Right ventricle myocardium inferior (tissue), 1 donor: ENCODE data around the gene STAT6. TPM values are rescaled to one million over a fixed set of nuclear protein-coding genes. Genes with fewer than 3 reads are reported as not detected.
"Not testable (repeated sequence)": the region's sequence is repeated elsewhere in the genome, so short reads cannot be mapped to it uniquely, and the experiment has no call there.

Experiments used
- ATAC-seq: fragments of 200-7000 bp; cut with Tn5 transposase; one replicate; pipeline ENCODE4 v1.9.1; 2020; ENCODE audit warnings: mild to moderate bottlenecking, moderate library complexity
- DNase-seq: peaks from one replicate; pipeline ENCODE4 v3.0.0; 2021; ENCODE audit errors: missing footprints
- intact Hi-C: fragments of 100-400 bp; cut with DNase I; formaldehyde crosslinking; loops from one replicate; pipeline ENCODE4 v1.11.0; 2022
- total RNA-seq: library from RNA; stranded (reverse); fragmentation: NEBNext Ultra II Directional; extraction: Animal tissue kit (Norgen Biotek cat#: 25700); gene quantifications from one replicate; pipeline ENCODE4 v1.2.1, GENCODE V29; 2021
- donor health status: DM: no; HTN: yes; CAD: no; lungs with severe emphysema.

Gene STAT6
- total RNA-seq, 1 donor from 2014 or later, result 58.3 TPM

DNA sequence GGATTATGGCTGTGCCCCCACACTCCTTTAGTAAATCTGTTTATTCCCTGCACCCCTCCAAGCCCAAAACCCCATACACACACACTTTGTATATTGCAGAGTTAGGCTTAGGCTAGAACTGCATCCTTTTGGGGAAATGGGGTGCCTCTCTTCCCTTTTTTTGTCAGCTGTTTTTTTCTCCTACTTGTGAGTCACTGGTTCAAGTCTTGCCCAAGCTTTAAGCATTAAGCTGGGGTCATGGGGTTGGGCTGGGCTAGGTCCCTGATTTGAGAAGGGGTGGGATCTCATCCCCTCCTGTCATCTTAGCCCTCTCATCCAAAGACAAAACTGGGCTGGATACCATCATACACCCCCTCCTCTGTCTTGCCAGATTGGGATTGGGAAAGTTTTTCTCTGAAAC, 18.7 kb upstream of the STAT6 start:
- intact Hi-C loops, result no loop called here
- ATAC-seq (no peak), DNase-seq (no peak)

DNA sequence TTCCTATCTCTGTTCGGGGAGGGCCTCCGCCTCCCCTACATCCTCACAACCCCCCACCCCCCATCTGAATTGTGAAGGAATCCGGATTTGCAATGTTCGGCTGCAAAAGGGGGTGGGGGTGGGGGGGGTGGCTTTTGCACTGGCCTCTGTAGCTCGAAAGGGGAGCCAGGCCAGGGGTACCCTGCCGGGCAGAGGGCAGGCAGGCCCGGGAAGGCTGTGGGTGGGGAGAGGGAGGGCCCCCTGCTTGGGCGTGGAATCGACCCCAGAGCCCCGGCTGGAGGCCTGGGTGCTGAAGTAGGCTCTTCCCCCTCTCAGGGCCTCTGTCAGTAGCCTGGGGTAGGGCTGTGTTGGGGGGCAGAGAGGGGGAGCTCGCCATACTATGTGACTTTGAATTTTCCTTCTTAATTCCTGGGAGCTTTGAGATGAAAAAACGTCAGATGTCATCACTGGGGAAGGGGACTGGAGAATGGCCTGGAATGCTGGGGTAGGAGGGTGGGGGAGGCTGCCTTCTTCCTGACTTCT, 18.2 kb upstream of the STAT6 start:
- no peak for ATAC-seq
- intact Hi-C loops, result no loop called here
- DNase-seq, result peak; percentile 45

DNA sequence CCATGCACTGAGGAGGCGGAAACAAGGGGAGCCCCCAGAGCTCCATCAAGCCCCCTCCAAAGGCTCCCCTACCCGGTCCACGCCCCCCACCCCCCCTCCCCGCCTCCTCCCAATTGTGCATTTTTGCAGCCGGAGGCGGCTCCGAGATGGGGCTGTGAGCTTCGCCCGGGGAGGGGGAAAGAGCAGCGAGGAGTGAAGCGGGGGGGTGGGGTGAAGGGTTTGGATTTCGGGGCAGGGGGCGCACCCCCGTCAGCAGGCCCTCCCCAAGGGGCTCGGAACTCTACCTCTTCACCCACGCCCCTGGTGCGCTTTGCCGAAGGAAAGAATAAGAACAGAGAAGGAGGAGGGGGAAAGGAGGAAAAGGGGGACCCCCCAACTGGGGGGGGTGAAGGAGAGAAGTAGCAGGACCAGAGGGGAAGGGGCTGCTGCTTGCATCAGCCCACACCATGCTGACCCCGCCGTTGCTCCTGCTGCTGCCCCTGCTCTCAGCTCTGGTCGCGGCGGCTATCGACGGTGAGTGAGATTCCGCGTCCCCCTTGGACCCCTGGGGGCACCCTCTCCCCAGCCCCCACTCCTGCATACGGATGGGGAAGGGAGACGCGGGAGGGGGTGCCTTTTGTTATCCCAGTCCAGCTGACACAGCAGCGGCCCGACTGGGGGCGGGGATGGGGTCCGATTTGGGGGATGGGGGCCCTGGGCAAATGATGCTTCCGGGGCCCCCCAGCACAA, 17.5 kb upstream of the STAT6 start:
- ATAC-seq (no peak), DNase-seq (peak; percentile 69)
- intact Hi-C loops, result no loop called here

DNA sequence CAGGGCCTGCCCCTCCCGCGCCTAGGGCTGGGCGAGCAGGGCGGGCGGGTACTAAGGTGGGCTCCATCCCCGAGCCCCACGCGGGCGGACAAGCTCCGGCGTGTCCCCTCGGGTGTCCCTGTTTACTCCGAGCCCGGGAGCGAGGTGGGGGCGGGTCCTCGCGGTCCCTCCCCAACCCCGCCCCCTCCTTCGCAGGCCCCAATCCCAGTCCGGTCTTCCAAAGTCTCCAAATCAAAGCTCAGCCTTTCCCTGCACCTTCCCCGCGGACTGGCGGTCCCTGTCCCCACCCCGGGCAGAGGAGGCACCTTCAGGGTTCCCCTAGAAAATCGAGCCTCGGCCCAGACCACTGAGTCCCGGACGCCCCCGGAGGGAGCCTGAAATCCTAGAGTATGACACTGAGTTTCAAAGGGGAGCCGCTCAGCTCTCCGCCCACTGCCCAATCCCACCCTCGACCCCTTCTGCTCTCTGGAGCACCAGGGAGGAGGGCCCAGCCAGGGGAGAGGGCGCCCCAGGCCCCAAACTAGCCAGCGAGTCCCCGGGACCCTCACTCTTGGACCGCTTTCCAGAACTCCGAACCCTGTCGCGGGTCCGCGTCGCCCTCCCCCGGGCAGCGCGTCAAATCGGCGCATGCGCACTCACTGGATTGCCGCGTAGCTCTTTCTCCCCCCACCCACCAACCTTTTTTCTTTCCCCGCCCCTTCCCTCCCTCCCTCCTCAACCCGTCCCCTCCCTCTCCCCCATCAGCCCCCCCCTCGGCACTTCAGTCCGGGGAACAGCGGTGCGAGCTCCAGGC, 16.8 kb upstream of the STAT6 start, which contains the start of gene LRP1:
TSS of gene LRP1 (plus strand) at position 758 of the 793 bp plus-strand sequence. CDS start 482 bp downstream, outside the sequence.
- peak; percentile 90 for DNase-seq
- intact Hi-C loops, result loop anchor here (2.0 kb wide), 1 partner anchor 21 kb away; no protein-coding TSS in a partner anchor
- ATAC-seq, result peak; percentile 87

DNA sequence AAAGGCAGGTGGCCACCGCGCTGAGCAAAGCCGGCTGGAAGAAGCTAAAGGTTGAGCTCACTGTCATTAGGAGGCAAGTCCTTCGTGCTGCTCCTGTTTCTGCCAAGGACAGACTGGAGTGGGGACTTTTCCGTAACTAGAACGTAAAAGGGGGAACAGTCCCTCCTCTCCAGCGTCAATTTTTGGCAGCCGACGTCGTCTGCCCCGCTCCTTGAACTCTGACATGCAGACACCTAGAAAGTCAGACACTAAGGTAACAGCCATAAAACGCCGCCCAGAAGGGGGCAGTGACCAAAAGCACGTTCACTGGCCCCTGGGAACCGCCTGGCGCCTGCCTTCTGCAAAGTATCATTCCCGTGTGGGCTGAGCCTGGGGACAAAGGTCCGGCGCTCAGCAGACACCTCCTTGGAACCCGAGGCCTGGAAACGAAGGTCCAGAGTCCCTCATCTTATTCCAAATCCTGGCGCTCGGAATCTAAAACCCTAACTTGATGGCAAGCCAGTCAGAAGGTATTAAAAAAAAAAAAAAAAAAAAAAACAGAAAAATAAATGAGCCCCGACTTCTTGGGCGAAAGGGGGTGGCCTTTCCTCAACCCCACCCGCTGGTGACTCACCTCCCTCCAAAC, 16.1 kb upstream of the STAT6 start:
- intact Hi-C loops, result loop anchor here (2.0 kb wide), 1 partner anchor 22 kb away; no protein-coding TSS in a partner anchor
- DNase-seq, result peak; percentile 89
- ATAC-seq, result peak; percentile 54

DNA sequence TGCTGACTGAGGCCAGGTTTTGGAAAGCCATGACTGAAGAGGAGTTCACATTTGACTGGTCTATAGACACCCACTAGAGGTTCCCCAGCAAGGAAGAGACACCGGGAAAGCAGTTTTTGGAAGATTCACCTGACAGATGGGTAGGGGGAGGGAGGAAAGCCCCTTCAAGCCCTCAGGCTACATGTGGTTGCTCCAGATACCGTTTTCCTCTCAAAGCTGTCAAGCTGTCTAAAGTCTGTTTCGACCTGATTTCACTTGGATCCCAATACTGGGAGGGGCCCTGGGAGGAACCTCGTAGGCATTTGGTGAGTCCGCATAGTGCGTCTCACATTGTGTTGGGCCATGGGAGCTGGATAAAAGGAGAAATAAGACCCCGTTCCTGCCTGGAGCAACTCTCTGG, 15.4 kb upstream of the STAT6 start:
- ATAC-seq, result no peak
- intact Hi-C loops, result loop anchor here (2.0 kb wide), 1 partner anchor 22 kb away; no protein-coding TSS in a partner anchor

DNA sequence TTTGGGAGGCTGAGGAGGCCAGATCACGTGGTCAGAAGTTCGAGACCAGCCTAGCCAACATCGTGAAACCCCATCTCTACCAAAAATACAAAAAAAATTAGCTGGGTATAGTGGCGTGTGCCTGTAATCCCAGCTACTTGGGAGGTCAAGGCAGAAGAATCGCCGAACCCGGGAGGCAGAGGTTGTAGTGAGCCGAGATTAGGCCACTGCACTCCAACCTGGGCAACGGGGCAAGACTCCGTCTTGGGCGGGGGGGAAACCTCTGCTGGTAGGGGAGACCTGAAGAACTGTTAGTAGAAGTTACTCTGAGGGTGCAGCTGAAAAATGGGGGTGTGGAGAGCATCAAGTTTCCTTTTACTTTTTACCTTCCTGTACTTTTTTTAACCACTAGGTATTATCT, 14.9 kb upstream of the STAT6 start:
- intact Hi-C loops, result loop anchor here (2.0 kb wide), 1 partner anchor 23 kb away; no protein-coding TSS in a partner anchor
- ATAC-seq (no peak), DNase-seq (no peak)

More for the DNA sequence above, 15.4 kb upstream of the STAT6 start:
- no peak for DNase-seq

DNA sequence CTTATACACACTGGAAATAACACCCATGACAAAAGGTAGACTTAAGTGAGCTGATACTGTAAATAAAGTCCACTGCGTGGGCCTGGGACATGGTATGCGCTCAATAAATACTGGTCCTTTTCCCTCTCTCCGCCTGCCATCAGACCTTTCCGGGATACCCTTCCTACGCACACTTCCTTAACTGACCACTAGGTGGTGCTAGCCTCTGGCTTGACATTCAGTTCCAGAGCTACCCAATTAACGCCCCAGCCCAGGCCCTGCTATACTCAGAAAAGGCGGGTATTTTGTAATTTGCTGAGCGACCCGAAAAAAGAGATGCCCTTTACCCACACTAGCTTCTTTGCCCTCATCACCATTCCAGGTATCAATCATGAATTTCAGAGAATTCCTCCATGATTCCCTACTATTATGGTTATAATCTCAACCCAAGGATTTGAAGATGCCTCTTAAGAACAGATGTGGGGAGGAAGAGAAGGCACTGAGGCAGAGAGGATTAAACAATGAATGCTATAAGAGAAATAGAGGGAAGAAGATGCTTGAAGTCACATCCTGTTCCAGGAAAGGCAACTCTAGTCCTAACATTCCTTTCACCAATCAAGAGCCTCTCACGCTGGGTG, 13.2 kb upstream of the STAT6 start:
- no peak for ATAC-seq
- peak; percentile 64 for DNase-seq
- intact Hi-C loops, result loop anchor here (1.0 kb wide), 2 partner anchors 52 to 59 kb away; no protein-coding TSS in a partner anchor

DNA sequence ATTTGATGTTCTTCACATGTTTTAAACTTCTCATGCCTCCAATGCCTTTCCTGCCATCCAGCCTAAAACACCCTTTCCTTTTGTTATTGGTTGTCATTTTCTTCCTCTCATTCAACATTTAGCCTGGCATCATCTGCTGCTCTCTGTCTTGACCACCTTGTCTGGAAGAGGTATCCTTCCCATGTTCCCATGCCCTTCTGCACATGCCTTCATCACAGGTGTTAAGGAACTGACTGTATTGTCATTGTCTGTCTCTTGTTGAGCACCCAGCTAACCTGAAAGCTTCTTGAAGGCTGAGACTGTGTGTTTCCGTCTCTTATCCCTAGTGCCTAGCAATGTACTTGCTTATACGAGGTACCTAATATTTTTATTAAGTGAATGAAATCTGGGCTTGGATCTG, 12.7 kb upstream of the STAT6 start:
- DNase-seq (no peak), ATAC-seq (no peak)
- intact Hi-C loops, result loop anchor here (1.0 kb wide), 2 partner anchors 52 to 59 kb away; no protein-coding TSS in a partner anchor

DNA sequence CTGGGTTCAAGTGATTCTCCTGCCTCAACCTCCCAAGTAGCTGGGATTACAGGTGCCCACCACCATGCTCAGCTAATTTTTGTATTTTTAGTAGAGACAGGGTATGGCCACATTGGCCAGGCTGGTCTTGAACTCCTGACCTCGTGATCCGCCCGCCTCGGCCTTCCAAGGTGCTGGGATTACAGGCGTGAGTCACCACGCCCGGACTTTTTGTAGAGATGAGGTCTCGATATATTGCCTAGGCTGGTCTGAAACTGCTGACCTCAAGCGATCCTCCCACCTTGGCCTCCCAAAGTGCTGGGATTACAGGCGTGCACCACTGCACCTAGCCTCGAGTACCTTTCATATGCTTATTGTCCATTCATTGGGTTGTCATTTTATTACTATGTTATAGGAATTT, 9.6 kb upstream of the STAT6 start:
- ATAC-seq, DNase-seq, intact Hi-C loops: not testable (repeated sequence)

DNA sequence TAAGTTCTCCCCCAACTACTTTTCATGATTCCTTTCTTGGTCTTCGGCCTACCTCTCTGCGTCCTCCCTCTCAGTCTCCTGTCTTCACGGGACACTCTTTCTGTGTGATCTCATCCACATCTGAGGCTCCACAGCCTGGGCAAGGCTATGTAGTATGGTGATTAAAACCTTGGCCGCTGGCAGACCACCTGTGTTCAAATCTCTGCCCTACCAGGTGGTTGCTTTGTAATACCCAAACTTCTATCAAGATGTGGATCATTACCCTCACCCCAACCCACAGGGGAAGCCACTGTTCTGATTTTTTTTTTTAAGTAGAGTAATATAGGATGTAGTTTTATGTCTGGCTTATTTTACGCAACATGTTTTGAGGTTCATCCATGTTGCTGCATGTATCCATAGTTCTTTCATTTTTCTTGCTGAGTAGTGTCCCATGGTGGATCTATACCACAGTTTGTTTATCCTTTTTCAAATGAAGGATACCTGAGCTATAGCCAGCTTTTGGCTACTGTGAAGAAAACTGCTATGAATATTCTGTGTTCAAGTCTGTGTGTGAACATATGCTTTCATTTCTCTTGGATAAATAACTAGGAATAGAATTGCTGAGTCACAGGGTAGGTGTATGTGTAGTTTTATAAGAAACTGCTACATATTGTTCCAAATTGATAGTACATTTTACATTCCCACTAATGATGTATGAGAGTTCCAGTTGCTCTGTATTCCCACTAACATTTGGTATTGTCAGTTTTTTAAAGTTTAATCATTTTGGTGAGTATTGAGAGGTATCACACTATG, 8.3 kb upstream of the STAT6 start:
- intact Hi-C loops, result no loop called here
- ATAC-seq, result no peak
- no peak for DNase-seq

DNA sequence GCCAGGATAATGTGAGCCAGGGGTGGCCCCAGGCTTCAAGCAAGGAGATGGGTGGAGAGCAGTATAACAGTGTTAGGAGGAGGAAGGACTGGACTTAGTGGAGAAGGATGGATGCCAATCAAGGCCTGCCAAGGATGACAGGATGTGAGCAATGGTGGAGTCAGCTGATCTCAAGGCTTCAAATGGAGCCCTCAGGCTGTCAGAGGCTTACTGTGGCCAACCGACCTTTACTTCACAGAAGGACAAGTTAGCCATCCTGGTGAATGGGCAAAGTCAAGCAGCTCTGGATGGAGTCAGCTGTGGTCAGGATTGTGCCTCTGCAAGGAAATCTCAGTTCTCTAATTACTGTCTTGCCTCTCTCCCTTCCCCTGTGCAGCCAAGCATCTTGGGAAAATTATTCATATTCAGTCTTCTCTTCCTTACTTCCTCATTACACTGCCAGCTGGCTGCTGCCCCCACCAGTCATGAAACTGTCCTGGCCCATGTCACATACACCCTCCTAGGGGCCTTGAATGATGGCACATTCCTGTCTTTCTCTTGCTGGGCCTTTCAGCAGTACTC, 7.6 kb upstream of the STAT6 start:
- peak; percentile 72 for ATAC-seq
- no peak for DNase-seq
- intact Hi-C loops, result no loop called here

DNA sequence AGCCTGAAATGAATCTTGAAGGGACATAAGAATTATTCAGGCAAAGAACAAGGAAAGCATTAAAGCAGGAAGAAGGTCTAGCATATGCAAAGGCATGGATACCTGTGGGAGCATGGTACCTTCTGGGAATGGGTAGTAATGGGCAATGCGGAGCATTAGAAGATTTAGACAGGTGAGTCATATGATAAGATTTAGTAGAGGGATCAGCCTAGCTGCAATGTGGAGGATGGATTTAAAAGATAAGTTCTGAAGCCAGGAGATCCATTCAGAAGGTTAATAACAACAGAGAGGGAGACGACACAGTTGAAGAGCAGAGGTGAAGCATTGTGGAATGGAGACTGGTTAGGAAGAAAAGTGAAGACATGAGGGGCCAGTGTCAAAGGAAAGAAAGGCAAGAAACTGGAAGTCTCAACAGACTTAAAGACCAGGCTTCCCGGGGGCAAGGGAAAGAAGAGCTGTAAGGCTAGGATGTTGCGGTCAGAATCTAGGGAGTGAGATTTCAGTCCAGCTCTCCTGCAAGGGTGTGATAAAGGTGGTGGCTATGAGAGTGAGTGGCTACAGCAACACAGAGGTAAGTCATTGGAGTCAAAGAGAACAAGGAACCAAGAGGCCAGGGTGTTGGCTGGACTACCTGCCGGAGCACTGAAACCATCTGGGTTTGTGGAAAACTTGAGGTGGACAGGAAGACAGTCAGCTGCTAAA, 5.6 kb upstream of the STAT6 start:
- intact Hi-C loops, result no loop called here
- DNase-seq (no peak), ATAC-seq (no peak)

DNA sequence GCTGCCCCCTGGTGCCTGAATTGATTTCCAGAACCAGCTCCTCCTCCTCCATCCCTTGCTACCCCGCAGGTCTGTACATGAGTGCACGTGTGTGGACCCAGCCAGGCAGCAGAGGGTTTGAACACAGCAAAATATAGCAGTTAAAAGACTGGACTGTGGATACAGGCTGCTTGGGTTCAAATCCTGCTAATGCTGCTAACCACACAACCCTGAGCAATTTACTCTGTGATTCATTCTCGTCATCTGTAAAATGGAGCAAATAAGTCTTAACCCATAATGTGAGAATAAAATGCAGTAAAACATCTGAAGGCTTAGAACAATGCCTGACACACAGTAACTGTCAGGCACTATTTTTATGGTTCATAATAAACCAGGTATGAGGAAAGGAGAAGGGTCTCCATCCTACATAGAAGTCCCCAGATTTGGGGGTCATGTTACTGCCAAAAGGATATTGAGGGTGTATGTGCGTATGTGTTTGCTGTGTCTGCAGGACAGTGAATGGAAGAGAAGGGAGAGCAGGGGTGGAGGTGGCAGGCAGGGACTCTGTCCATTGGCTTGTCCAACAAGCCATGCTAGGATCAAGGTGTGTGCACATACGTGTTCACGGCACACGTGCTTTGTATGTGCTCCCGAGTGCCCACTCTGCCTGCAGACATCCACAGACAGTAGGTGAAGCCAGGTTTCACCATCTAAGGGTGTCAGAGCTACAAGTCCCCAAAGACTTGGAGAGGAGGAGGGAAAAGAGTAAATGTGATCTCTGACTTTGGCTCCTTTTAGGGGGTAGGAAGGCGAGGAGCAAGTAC, 1.5 kb upstream of the STAT6 start:
- intact Hi-C loops, result loop anchor here (1.0 to 5.0 kb wide), 4 partner anchors 24 to 355 kb away; partner anchors contain the start of gene ZBTB39
- DNase-seq (no peak), ATAC-seq (no peak)

DNA sequence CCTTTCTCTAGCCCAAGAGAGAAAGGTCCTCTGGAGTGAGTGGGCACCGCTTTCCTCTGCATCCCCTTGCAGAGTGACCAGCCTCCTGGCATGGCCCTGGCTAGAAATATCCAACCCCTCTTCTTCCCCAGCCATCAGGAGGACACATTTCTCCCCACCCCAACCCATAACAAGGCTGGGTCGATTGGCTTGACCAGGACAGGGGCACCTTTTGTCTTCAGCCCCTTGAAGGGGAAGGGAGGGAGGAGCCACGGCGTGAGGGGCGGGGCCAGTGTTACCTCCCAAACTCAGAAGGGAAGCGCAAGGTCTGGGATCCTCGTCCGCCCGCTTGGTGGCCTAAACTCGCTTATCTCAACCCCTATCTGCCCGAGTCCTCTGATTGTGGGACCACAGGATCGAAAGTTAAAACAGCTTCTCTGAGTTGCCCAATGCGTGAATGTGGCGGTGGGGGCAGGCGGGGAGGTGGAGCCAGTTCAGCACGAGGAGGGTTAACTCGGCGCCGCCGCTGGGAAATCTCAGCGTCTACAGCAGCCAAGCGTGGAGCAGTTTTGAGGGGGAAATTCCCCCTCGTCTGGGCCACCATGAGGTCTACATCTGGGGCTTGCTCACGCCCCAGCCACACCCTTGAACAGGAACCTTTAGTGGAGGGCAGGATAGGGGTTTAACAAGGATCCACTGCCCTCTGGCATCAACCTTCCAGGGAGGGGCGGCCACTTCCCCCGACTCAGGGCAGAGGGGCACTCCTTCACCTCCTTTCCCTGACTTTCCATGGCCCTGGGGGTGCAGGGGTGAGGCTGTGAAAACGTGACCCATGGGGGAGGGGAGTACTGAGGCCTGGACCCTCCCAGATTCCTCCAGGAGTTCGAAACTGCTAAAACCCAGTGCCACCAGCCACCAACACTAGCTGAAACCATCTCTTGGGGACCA, 795 bp downstream of the STAT6 start:
- ATAC-seq, result peak; percentile 22
- intact Hi-C loops, result loop anchor here (5.0 kb wide), 2 partner anchors 103 to 353 kb away; partner anchors contain the start of gene ZBTB39

More for the DNA sequence above, 795 bp downstream of the STAT6 start:
- DNase-seq, result peak; percentile 87
